Thyroid gland (tissue), 4 donors: ENCODE measurements around the gene DGCR8.

Experiments used
- POLR2A ChIP-seq, 2 donors: fragments of 450-650 bp; IDR thresholded peaks; one replicate each; pipeline ENCODE4 v1.6.1; 2017; ENCODE audit warnings: antibody characterized with exemption in 2 of 2, mild to moderate bottlenecking in 2 of 2, moderate library complexity in 1 of 2
- TF ChIP-seq, protein P1 (sequence below), 6 experiments: fragments of 200-600 bp in 3 of 6; fragments of 450-650 bp in 3 of 6; sonication (generic) in 3 of 6; IDR thresholded peaks; one replicate each; pipeline ENCODE4 v1.5.1; 2016 to 2019; ENCODE audit warnings: antibody characterized with exemption in 6 of 6, mild to moderate bottlenecking in 2 of 6, inconsistent platforms in 1 of 6, moderate library complexity in 1 of 6

DNA sequence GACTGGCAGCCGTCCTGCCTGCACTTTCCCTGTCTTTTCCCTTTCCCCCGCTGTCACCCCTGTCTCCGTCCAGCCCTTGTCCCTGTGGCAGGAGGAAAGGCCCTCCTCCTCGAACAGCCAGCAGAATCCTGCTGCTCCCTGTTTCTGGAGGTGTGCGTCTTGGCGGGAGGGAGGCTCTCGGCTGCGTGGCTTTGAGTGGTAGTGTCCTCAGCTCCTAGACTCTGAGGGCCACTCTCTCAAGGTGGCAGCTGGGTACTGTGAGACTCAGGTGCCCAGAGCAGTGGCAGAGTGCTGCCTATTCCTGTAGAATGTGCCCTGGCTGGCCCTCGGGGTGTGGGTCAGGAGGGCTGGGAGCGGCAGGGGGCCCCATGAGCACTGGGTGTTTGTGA, 26.8 kb downstream of the DGCR8 start:
- no peak for TF ChIP-seq POLR2A (IDR thresholded peaks at IDR 0.05)
- TF ChIP-seq, protein P1, sequence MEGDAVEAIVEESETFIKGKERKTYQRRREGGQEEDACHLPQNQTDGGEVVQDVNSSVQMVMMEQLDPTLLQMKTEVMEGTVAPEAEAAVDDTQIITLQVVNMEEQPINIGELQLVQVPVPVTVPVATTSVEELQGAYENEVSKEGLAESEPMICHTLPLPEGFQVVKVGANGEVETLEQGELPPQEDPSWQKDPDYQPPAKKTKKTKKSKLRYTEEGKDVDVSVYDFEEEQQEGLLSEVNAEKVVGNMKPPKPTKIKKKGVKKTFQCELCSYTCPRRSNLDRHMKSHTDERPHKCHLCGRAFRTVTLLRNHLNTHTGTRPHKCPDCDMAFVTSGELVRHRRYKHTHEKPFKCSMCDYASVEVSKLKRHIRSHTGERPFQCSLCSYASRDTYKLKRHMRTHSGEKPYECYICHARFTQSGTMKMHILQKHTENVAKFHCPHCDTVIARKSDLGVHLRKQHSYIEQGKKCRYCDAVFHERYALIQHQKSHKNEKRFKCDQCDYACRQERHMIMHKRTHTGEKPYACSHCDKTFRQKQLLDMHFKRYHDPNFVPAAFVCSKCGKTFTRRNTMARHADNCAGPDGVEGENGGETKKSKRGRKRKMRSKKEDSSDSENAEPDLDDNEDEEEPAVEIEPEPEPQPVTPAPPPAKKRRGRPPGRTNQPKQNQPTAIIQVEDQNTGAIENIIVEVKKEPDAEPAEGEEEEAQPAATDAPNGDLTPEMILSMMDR (IDR thresholded peaks at IDR 0.05), result no peak
